GM21825 (cell line): Measurements from ENCODE around the gene PTPRD.

Source experiments
- ATAC-seq: cut with Tn5 transposase; IDR thresholded peaks from one replicate; pipeline ENCODE4 v1.9.1; 2021; ENCODE audit warnings: mild to moderate bottlenecking, moderate library complexity; ENCODE audit not compliant: unreplicated experiment

Gene PTPRD

DNA sequence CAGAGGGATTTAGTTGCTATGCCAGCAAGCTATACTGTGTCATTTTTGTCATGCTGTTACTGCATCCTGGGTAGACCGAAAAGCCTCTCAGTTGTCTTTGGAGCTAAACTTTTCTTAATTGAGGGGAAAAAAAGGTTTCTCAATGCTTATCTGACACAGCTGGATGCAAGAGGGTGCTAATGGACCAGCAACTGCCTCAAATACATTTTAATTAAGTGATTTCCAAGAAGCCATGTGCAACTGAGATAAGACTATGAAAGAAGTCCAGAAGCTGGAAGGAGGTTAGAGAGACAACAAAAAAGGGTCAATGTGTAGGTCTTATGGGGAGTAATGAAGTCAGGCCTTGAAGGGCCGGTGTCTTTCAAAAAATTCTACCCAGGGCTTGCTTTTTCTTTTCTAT, 2347.5 kb downstream of the PTPRD start:
- ATAC-seq = no peak
